Measurements from ENCODE around the gene ENO4. TPM values are rescaled to one million over a fixed set of nuclear protein-coding genes. Genes with fewer than 3 reads are reported as not detected.

Gene ENO4
- polyA plus RNA-seq, 1 of the 3 experiments (the other 2 are of a cell fraction), result 0.36 TPM

- H3K27ac ChIP-seq (ENCODE audit: low read depth in 2 of 2, low read length in 1 of 2), result no peak overlapping the region
- H3K79me2 ChIP-seq (ENCODE audit: insufficient read depth), result no peaks in the 10 kb centered on the region
- ChIA-PET CTCF (interaction anchor here (0.9 to 1.6 kb wide), 3 partner anchors 105 to 282 kb away, joined by 3 to 4 read pairs (median 3); no protein-coding TSS in a partner anchor), POLR2A (no interaction called here)
- H3K9me3 ChIP-seq, result no peaks in the 10 kb centered on the region
- no peak overlapping the region for H3K4me3 ChIP-seq (ENCODE audit: low read depth in 2 of 2, low read length in 1 of 2)
- H3K27me3 ChIP-seq (ENCODE audit: insufficient read depth), result no peaks in the 10 kb centered on the region
- H3F3A ChIP-seq (replicated peaks; ENCODE audit: insufficient read depth), result peaks cover 18% of the 10 kb centered on the region
- no peak overlapping the region for H3K9ac ChIP-seq
- DNase-seq, result no peak
- peaks cover 21 to 36% of the 10 kb centered on the region in 2 experiments for H3K4me1 ChIP-seq (ENCODE audit: control insufficient read depth in 1 of 2, insufficient read depth in 2 of 2, low read depth in 1 of 2, low read length in 1 of 2)
- no peaks in the 10 kb centered on the region for H3K9me2 ChIP-seq
- no peak overlapping the region for H3K4me2 ChIP-seq
- TF ChIP-seq USF2 (IDR thresholded peaks at IDR 0.05; ENCODE audit: borderline replicate concordance, low read depth, low read length) (no peak), TEAD4 (IDR thresholded peaks at IDR 0.05; ENCODE audit: borderline replicate concordance, insufficient read depth) (no peak), JUND (IDR thresholded peaks at IDR 0.05) (no peak), REST (IDR thresholded peaks at IDR 0.05; ENCODE audit: low read depth, low read length) (no peak), SIN3A (IDR thresholded peaks at IDR 0.05; ENCODE audit: borderline replicate concordance, low read depth, low read length) (no peak)
- H3K36me3 ChIP-seq (replicated peaks in 1 of 2; ENCODE audit: control insufficient read depth in 1 of 2, insufficient read depth in 2 of 2, low read length in 1 of 2), result peaks cover 2 to 3% of the 10 kb centered on the region in 2 experiments
- H2AFZ ChIP-seq (ENCODE audit: low read depth), result no peak overlapping the region
- no peaks in the 10 kb centered on the region for H4K20me1 ChIP-seq (ENCODE audit: insufficient read depth)
Measured at GRCh38 chr10:116893686-116894037, 44.4 kb downstream of the ENO4 start.

- Histone ChIP-seq H4K20me1 (ENCODE audit: insufficient read depth) (no peaks in the 10 kb centered on the region), H3K4me1 (ENCODE audit: control insufficient read depth in 1 of 2, insufficient read depth in 2 of 2, low read depth in 1 of 2, low read length in 1 of 2) (no peaks in the 10 kb centered on the region; a peak in 1 of 4 replicates), H3K27me3 (ENCODE audit: insufficient read depth) (no peaks in the 10 kb centered on the region), H3K9ac (no peak overlapping the region), H3K9me3 (no peaks in the 10 kb centered on the region), H3F3A (replicated peaks; ENCODE audit: insufficient read depth) (no peaks in the 10 kb centered on the region), H3K4me3 (ENCODE audit: low read depth in 2 of 2, low read length in 1 of 2) (no peak overlapping the region), H2AFZ (ENCODE audit: low read depth) (no peak overlapping the region), H3K27ac (ENCODE audit: low read depth in 2 of 2, low read length in 1 of 2) (no peak overlapping the region), H3K36me3 (replicated peaks in 1 of 2; ENCODE audit: control insufficient read depth in 1 of 2, insufficient read depth in 2 of 2, low read length in 1 of 2) (peaks cover 13 to 23% of the 10 kb centered on the region in 2 experiments), H3K9me2 (no peaks in the 10 kb centered on the region), H3K79me2 (ENCODE audit: insufficient read depth) (no peaks in the 10 kb centered on the region), H3K4me2 (no peak overlapping the region)
- no peak for TF ChIP-seq USF2 (IDR thresholded peaks at IDR 0.05; ENCODE audit: borderline replicate concordance, low read depth, low read length)
- no peak for DNase-seq
- ChIA-PET POLR2A (no interaction called here), CTCF (interaction anchor here (0.9 kb wide), 1 partner anchor 13 kb away, joined by 3 read pairs; no protein-coding TSS in a partner anchor)
- WGBS (ENCODE audit: low lambda C conversion rate), result 94% methylated on average over 4 of the region's 4 CpGs
Measured at GRCh38 chr10:116899626-116900025, 50.3 kb downstream of the ENO4 start.
